OCI-LY7 (cell line): ENCODE data around the gene TFG. TPM values are rescaled to one million over a fixed set of nuclear protein-coding genes. Genes with fewer than 3 reads are reported as not detected.

Source experiments
- BruUV-seq: library from RNA; stranded (reverse); fragments of 400-500 nt; replicated peaks from 2 replicates; lab custom pipeline; 2021; lab: Mats Ljungman, UMichigan
- CTCF ChIA-PET: fragments of 300-600 bp; sonication (Branson Sonifier 250); formaldehyde crosslinking; loops from one replicate; lab custom pipeline; 2022; ENCODE audit warnings: antibody characterized with exemption; ENCODE audit not compliant: unreplicated experiment; lab: Charles Lee
- POLR2A ChIA-PET: fragments of 300-600 bp; sonication (Branson Sonifier 250); formaldehyde crosslinking; loops from one replicate; lab custom pipeline; 2022; ENCODE audit warnings: antibody characterized with exemption; lab: Charles Lee
- DNase-seq: peaks from one replicate; pipeline ENCODE4 v3.0.0-alpha.2; 2015; ENCODE audit warnings: low spot score
- H2AFZ ChIP-seq: fragments of 200-600 bp; sonication (generic), shearing (Covaris generic); 2 replicates; pipeline ENCODE4 v1.6.1; 2014; ENCODE audit warnings: mild to moderate bottlenecking, antibody characterized with exemption, low read length, moderate library complexity
- H3K27ac ChIP-seq: fragments of 200-600 bp; sonication (generic); 2 replicates; pipeline ENCODE4 v1.5.1; 2014; ENCODE audit warnings: mixed run types, low read depth, mild to moderate bottlenecking, moderate library complexity, low read length, inconsistent platforms; ENCODE audit not compliant: poor library complexity, severe bottlenecking
- H3K36me3 ChIP-seq: fragments of 200-600 bp; sonication (generic); 2 replicates; pipeline ENCODE4 v1.6.1; 2014; ENCODE audit warnings: mild to moderate bottlenecking, antibody characterized with exemption, low read length, moderate library complexity, mixed read lengths; ENCODE audit not compliant: insufficient read depth
- H3K4me1 ChIP-seq: fragments of 200-600 bp; sonication (generic); 2 replicates; pipeline ENCODE4 v1.5.1; 2014; ENCODE audit warnings: mild to moderate bottlenecking, low read length; ENCODE audit not compliant: insufficient read depth, poor library complexity, severe bottlenecking
- H3K4me2 ChIP-seq: fragments of 200-600 bp; sonication (generic); 2 replicates; pipeline ENCODE4 v1.6.1; 2014; ENCODE audit warnings: mild to moderate bottlenecking, low read length
- H3K4me3 ChIP-seq: fragments of 200-600 bp; sonication (generic); 2 replicates; pipeline ENCODE4 v1.5.1; 2014; ENCODE audit warnings: mild to moderate bottlenecking, low read depth, low read length; ENCODE audit not compliant: poor library complexity, severe bottlenecking
- H3K79me2 ChIP-seq: fragments of 200-600 bp; sonication (generic); 2 replicates; pipeline ENCODE4 v1.6.1; 2016; ENCODE audit warnings: low read depth, mild to moderate bottlenecking, low read length, moderate library complexity, mixed read lengths; ENCODE audit not compliant: insufficient read depth
- H3K9me2 ChIP-seq: fragments of 200-600 bp; sonication (generic); 2 replicates; pipeline ENCODE4 v1.6.1; 2016; ENCODE audit warnings: mild to moderate bottlenecking, low read length, mixed read lengths; ENCODE audit not compliant: insufficient read depth
- H3K9me3 ChIP-seq: fragments of 200-600 bp; sonication (generic); 2 replicates; pipeline ENCODE4 v1.6.1; 2014; ENCODE audit warnings: mild to moderate bottlenecking, mixed run types, low read length, mixed read lengths
- H4K20me1 ChIP-seq: fragments of 200-600 bp; sonication (generic); 2 replicates; pipeline ENCODE4 v1.6.1; 2014; ENCODE audit warnings: mild to moderate bottlenecking, antibody characterized with exemption, low read length, moderate library complexity, mixed read lengths; ENCODE audit not compliant: insufficient read depth
- EZH2phosphoT487 ChIP-seq: fragments of 200-600 bp; sonication (generic); IDR thresholded peaks from 2 replicates; pipeline ENCODE4 v1.6.1; 2018; ENCODE audit warnings: low read depth, borderline replicate concordance, mild to moderate bottlenecking, mixed run types, antibody characterized with exemption, low read length, moderate library complexity, mixed read lengths
- intact Hi-C: fragments of 100-400 bp; cut with micrococcal nuclease; formaldehyde crosslinking; loops from one replicate; pipeline ENCODE4 v1.10.0; 2022; ENCODE audit not compliant: unreplicated experiment
- total RNA-seq, 2 experiments: library from RNA; depleted of rRNA in 1 of 2; stranded (reverse); fragments of >200 nt in 1 of 2; shearing (Covaris generic) in 1 of 2; gene quantifications; 2 replicates each; pipeline ENCODE4 v1.2.3, GENCODE V29; 2014 to 2022
- TF ChIP-seq, protein P1 (sequence below): fragments of 200-600 bp; sonication (generic); conservative IDR thresholded peaks from 2 replicates; pipeline ENCODE4 v1.5.1; 2014; ENCODE audit warnings: mild to moderate bottlenecking, antibody characterized with exemption, low read length, moderate library complexity, mixed read lengths

The TFG gene
- total RNA-seq, 2 experiments from 2014 or later, result 29.4 to 61.1 TPM

DNA sequence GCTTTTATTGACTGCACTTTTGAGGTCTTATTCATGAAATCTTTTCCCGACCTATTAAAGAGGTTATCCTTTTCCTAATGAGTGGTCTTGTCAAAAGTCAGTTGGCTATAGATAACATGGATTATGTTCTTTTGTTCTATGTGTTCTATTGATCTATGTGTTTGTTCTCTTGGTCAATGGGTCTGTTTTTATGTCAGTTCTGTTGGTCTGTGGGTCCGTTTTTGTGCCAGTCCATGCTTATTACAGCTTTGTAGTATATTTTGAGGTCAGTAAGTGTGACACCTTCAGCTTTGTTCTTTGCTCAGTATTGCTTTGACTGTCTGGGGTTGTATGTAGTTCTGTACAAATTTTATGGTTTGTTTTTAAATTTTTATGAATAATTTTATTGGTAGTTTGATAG, 7.8 kb downstream of the TFG start:
- no TSS peak for BruUV-seq
- H3K4me3 ChIP-seq, result no peak overlapping the region
- ChIA-PET POLR2A (interaction anchor here (0.6 to 0.9 kb wide), 4 partner anchors 10 to 1189 kb away, joined by 3 read pairs; no protein-coding TSS in a partner anchor), CTCF (no interaction called here)
- H3K79me2 ChIP-seq, result peaks cover 73% of the 10 kb centered on the region
- H3K9me2 ChIP-seq, result no peaks in the 10 kb centered on the region
- peaks cover 7% of the 10 kb centered on the region; the same call in 1 of the 2 replicates for H4K20me1 ChIP-seq
- no peak overlapping the region for H2AFZ ChIP-seq
- no peak overlapping the region for H3K4me2 ChIP-seq
- H3K4me1 ChIP-seq, result no peaks in the 10 kb centered on the region
- TF ChIP-seq EZH2phosphoT487, result no peak
- TF ChIP-seq, protein P1, sequence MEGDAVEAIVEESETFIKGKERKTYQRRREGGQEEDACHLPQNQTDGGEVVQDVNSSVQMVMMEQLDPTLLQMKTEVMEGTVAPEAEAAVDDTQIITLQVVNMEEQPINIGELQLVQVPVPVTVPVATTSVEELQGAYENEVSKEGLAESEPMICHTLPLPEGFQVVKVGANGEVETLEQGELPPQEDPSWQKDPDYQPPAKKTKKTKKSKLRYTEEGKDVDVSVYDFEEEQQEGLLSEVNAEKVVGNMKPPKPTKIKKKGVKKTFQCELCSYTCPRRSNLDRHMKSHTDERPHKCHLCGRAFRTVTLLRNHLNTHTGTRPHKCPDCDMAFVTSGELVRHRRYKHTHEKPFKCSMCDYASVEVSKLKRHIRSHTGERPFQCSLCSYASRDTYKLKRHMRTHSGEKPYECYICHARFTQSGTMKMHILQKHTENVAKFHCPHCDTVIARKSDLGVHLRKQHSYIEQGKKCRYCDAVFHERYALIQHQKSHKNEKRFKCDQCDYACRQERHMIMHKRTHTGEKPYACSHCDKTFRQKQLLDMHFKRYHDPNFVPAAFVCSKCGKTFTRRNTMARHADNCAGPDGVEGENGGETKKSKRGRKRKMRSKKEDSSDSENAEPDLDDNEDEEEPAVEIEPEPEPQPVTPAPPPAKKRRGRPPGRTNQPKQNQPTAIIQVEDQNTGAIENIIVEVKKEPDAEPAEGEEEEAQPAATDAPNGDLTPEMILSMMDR, result no peak
- no peak for DNase-seq
- no peak overlapping the region for H3K27ac ChIP-seq
- no peaks in the 10 kb centered on the region for H3K9me3 ChIP-seq
- H3K36me3 ChIP-seq, result peaks cover 97% of the 10 kb centered on the region
- intact Hi-C loops, result no loop called here

DNA sequence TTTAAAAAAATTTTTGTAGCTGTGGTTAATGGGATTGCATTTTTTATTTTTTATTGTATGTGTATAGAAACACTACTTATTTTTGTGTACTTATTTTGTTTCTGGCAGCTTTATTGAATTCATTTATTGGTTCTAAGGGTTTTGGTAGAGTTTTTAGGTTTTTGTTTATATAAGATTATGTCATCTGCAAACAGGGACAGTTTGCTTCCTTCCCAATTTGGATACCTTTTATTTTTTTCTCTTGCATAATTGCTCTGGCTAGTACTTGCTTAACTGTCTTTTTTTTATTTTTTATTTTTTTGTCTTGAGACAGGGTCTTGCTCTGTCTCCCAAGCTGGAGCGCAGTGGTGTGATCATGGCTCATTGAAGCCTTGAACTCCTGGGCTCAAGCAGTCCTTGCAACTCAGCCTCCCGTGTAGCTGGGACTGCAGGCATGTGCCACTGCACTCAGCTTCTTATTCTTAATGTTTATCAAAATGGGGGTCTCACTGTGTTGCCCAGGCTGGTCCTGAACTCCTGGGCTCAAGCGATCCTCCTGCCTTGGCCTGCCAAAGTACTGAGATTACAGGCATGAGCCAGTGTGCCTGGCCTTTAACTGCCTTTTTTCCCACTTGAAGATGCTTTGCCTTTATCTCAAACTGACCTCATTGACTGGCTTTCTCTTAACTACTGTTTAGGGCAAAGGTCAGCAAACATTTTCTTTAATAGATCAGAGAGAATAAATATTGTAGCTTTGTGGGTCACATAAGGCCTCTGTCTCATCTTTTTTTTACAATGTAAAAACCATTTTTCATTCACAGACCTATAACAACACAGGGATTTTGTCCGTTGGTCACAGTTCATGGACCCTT, 8.6 kb downstream of the TFG start:
- Histone ChIP-seq H3K36me3 (peaks cover 99% of the 10 kb centered on the region), H4K20me1 (no peaks in the 10 kb centered on the region)

More for the DNA sequence above, 8.6 kb downstream of the TFG start:
- no peak for TF ChIP-seq EZH2phosphoT487
- TF ChIP-seq, protein P1, result no peak
- Histone ChIP-seq H2AFZ (no peak overlapping the region), H3K9me2 (no peaks in the 10 kb centered on the region), H3K4me2 (no peak overlapping the region), H3K9me3 (no peaks in the 10 kb centered on the region), H3K79me2 (peaks cover 65% of the 10 kb centered on the region), H3K4me3 (no peak overlapping the region), H3K4me1 (no peaks in the 10 kb centered on the region), H3K27ac (no peak overlapping the region)
- no TSS peak for BruUV-seq
- POLR2A ChIA-PET, result interaction anchor here (0.5 to 0.9 kb wide), 9 partner anchors 9 to 1190 kb away, joined by 3 read pairs; no protein-coding TSS in a partner anchor
- intact Hi-C loops, result no loop called here
- CTCF ChIA-PET, result no interaction called here
- no peak for DNase-seq
